Uterus (tissue), 4 donors: ENCODE data around the gene SPAG7. TPM values are rescaled to one million over a fixed set of nuclear protein-coding genes. Genes with fewer than 3 reads are reported as not detected.

Source experiments
- DNase-seq, 2 donors: peaks; one replicate each; pipeline ENCODE4 v3.0.0-alpha.2; 2019 to 2020
- H3K27ac ChIP-seq, 2 donors: fragments of 200-600 bp; sonication (generic); 1 replicate in 1 of 2; 2 replicates in 1 of 2; pipeline ENCODE4 v1.5.1; 2016 to 2018
- H3K27me3 ChIP-seq, 2 donors: fragments of 200-600 bp; sonication (generic); one replicate each; pipeline ENCODE4 v1.5.1; 2018 to 2019; ENCODE audit warnings: control low read depth in 1 of 2
- H3K36me3 ChIP-seq, 2 donors: fragments of 200-600 bp; sonication (generic); one replicate each; pipeline ENCODE4 v1.5.1; 2019; ENCODE audit warnings: control low read depth in 1 of 2
- H3K4me1 ChIP-seq, 2 donors: fragments of 200-600 bp; sonication (generic); one replicate each; pipeline ENCODE4 v1.5.1; 2018 to 2019; ENCODE audit warnings: control low read depth in 1 of 2
- H3K4me3 ChIP-seq, 2 donors: fragments of 200-600 bp; sonication (generic); 1 replicate in 1 of 2; 2 replicates in 1 of 2; pipeline ENCODE4 v1.5.1; 2018 to 2019; ENCODE audit warnings: mild to moderate bottlenecking in 1 of 2
- H3K9me3 ChIP-seq, 2 donors: fragments of 200-600 bp; sonication (generic); one replicate each; pipeline ENCODE4 v1.5.1; 2019; ENCODE audit warnings: control low read depth in 1 of 2
- POLR2A ChIP-seq, 2 donors: fragments of 450-650 bp; IDR thresholded peaks; one replicate each; pipeline ENCODE4 v1.6.1; 2016; ENCODE audit warnings: antibody characterized with exemption in 2 of 2, mild to moderate bottlenecking in 1 of 2, moderate library complexity in 1 of 2
- intact Hi-C: fragments of 100-400 bp; cut with DNase I; formaldehyde crosslinking; loops from one replicate; pipeline ENCODE4 v1.15.1; 2023; ENCODE audit warnings: low total_unique reads
- total RNA-seq, 4 donors: library from RNA; depleted of rRNA in 3 of 4; stranded (reverse); fragments of >200 nt in 3 of 4; gene quantifications; one replicate each; pipeline versions ENCODE4 v1.1.0 to v1.2.4, GENCODE V29; 2014 to 2023
- TF ChIP-seq, protein P1 (sequence below), 4 experiments: fragments of 200-600 bp in 2 of 4; fragments of 450-650 bp in 2 of 4; sonication (generic) in 2 of 4; IDR thresholded peaks; one replicate each; pipeline ENCODE4 v1.5.1; 2016 to 2019; ENCODE audit warnings: antibody characterized with exemption in 4 of 4, mild to moderate bottlenecking in 2 of 4, moderate library complexity in 1 of 4
- donor health status: DM: yes; HTN: yes; CAD: no.

Gene SPAG7
- total RNA-seq, 4 donors from 2014 or later, result 18.4 to 58.3 (median 34.0) TPM

DNA sequence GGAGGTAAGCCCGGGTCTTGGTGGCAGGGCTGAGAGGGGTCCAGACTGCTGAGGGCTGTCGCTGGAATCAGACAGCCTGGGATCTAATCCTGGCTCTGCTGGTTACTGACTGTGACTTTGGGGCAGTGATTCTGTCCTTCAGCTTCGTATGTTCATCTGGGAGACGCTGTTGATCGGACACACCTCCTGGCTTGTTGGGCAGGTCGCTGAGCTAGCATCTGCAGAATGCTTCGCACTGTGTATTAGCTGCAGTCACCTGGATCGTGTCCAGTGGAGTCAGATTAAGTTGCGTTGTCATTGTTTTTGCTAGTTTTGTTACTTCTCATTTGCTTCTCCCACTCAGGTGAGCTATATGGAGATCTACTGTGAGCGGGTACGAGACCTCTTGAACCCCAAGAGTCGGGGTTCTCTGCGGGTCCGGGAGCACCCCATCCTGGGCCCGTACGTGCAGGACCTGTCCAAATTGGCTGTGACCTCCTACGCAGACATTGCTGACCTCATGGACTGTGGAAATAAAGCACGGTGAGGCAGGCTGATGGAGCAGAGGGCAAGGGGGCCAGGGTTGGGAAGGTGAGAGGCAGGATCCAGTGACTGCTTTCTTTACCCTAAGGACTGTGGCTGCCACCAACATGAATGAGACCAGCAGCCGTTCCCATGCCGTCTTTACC, 34.6 kb upstream of the SPAG7 start:
- Histone ChIP-seq H3K9me3 (no peaks in the 10 kb centered on the region), H3K4me3 (no peak overlapping the region), H3K4me1 (peaks cover 9 to 18% of the 10 kb centered on the region in 2 donors), H3K36me3 (no peaks in the 10 kb centered on the region), H3K27me3 (no peaks in the 10 kb centered on the region), H3K27ac (no peak overlapping the region)
- DNase-seq, result no peak
- intact Hi-C loops, result no loop called here
- TF ChIP-seq, protein P1, sequence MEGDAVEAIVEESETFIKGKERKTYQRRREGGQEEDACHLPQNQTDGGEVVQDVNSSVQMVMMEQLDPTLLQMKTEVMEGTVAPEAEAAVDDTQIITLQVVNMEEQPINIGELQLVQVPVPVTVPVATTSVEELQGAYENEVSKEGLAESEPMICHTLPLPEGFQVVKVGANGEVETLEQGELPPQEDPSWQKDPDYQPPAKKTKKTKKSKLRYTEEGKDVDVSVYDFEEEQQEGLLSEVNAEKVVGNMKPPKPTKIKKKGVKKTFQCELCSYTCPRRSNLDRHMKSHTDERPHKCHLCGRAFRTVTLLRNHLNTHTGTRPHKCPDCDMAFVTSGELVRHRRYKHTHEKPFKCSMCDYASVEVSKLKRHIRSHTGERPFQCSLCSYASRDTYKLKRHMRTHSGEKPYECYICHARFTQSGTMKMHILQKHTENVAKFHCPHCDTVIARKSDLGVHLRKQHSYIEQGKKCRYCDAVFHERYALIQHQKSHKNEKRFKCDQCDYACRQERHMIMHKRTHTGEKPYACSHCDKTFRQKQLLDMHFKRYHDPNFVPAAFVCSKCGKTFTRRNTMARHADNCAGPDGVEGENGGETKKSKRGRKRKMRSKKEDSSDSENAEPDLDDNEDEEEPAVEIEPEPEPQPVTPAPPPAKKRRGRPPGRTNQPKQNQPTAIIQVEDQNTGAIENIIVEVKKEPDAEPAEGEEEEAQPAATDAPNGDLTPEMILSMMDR (IDR thresholded peaks at IDR 0.05), result no peak
- TF ChIP-seq POLR2A (IDR thresholded peaks at IDR 0.05), result no peak

DNA sequence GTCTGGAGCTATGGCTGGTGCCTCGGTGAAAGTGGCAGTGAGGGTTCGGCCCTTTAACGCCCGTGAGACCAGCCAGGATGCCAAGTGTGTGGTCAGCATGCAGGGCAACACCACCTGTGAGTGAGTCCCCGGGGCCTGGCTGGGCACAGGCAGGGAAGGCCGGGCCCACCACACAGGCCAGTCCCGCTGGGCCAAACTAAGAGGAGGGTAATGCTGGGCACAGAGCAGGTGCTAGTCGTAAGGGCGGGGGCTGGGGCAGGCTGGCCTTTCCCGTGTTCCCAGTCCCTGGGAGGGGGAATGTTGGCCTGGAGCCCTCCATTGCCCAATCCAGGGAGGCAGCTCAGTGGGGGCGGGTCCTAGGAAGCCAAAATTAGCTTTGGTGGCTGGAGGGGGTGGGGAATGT, 32.6 kb upstream of the SPAG7 start:
- Histone ChIP-seq H3K4me1 (peaks cover 9 to 18% of the 10 kb centered on the region in 2 donors), H3K4me3 (peak overlapping the region in 1 of 2 donors; percentile 11), H3K27me3 (no peaks in the 10 kb centered on the region), H3K36me3 (no peaks in the 10 kb centered on the region), H3K9me3 (no peaks in the 10 kb centered on the region), H3K27ac (peak overlapping the region in 1 of 2 donors; percentile 94)
- TF ChIP-seq, protein P1 (IDR thresholded peaks at IDR 0.05), result no peak
- TF ChIP-seq POLR2A (IDR thresholded peaks at IDR 0.05), result no peak
- intact Hi-C loops, result no loop called here
- DNase-seq, result peak; percentile 81 to 87

DNA sequence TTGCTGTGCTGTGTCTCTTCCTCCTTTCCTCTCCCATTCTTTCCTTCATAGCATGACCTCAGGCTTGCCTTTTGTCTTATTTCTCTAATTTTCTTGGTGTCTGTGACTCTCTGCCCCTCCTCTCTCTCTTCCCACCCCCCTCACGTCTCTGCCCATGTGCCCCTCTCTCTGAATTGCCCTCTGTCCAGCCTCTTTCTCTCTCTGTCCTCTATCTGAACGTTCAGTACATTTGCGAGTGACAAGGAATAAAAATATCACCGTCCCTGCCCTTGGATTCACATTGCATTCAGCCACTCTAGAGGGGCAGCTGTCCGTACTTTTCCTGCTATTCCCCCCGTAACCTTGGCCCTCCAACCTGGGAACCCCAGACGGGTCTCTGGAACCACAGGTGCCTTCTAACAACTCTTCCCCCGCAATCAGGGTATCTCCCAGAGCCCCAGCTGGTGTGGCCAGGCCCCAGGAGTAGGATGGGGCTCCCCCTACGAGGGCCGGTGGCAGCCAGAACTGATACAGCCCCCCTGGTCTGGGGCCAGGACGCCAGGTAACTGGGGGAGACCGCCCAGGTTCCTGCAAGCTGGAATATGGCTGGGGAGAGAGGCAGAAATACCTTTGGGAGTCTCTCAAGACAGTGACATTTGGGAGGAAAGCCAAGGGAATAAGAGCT, 31.9 kb upstream of the SPAG7 start:
- no peaks in the 10 kb centered on the region for H3K27me3 ChIP-seq
- H3K9me3 ChIP-seq, result no peaks in the 10 kb centered on the region
- peak overlapping the region; percentile 94 for H3K27ac ChIP-seq
- no peak for DNase-seq
- H3K4me1 ChIP-seq, result peaks cover 9 to 18% of the 10 kb centered on the region in 2 donors
- H3K4me3 ChIP-seq, result peak overlapping the region; percentile 78 to 93
- no peaks in the 10 kb centered on the region for H3K36me3 ChIP-seq
- intact Hi-C loops, result no loop called here
- TF ChIP-seq, protein P1 (IDR thresholded peaks at IDR 0.05), result no peak
- no peak for TF ChIP-seq POLR2A (IDR thresholded peaks at IDR 0.05)

DNA sequence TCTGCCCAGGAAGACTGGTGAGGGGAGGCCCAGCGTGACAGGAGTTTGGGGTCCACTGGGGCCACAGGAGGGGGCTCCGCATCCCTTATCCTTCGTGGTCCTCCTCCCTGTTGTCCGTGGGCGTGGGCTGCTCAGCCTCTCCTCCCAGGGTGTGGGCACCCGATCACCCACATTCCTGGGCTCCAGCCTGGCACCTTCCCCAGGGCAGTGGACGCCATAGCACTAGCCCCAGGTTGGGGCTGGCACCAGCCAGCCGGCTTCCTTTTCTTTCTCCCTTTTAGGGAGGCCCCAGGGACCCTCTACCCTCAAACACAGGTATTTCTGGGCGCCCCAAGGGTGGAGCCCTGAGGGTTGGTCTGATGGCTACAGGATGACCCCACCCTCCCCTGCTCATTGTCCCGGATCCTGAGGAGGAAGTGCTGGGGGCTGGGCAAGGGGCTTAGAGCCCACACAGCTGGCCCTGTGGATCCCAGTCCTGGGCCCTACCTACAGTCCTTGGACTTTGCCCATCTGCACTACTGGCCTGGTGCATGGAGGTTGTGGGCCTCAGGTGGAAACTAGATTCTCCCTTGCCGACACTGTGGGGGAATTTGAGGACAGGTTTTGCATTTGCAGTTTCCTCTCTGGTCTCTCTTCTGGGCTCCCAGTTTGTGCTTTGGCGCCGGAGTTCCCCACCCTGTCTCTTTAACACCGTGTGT, 31.3 kb upstream of the SPAG7 start:
- H3K27ac ChIP-seq, result peak overlapping the region; percentile 94
- intact Hi-C loops, result no loop called here
- TF ChIP-seq, protein P1 (IDR thresholded peaks at IDR 0.05), result no peak
- no peak for TF ChIP-seq POLR2A (IDR thresholded peaks at IDR 0.05)
- H3K4me1 ChIP-seq, result peaks cover 9 to 18% of the 10 kb centered on the region in 2 donors
- H3K4me3 ChIP-seq, result peak overlapping the region; percentile 78 to 93
- peak in 1 of 2 donors; percentile 27 for DNase-seq
- H3K27me3 ChIP-seq, result no peaks in the 10 kb centered on the region
- H3K36me3 ChIP-seq, result no peaks in the 10 kb centered on the region
- no peaks in the 10 kb centered on the region for H3K9me3 ChIP-seq
